ENCODE data around the gene RNF182.

The RNF182 gene

GRCh38 chr6:13907001-13907350 is 17.8 kb upstream of the RNF182 start:
- no peaks in the 10 kb centered on the region for H3K9me3 ChIP-seq (ENCODE audit: insufficient read depth, low read depth, low read length)
- no peaks in the 10 kb centered on the region for H3K27me3 ChIP-seq (ENCODE audit: insufficient read depth, low read length)
- no peak overlapping the region for H3K27ac ChIP-seq (ENCODE audit: low read length)
- H3K9ac ChIP-seq (ENCODE audit: low read depth, low read length): no peak overlapping the region
- no peaks in the 10 kb centered on the region for H3K36me3 ChIP-seq (ENCODE audit: insufficient read depth, low read depth, low read length)
- H3K4me3 ChIP-seq (ENCODE audit: low read length): no peak overlapping the region
- H3K4me1 ChIP-seq (ENCODE audit: insufficient read depth, low read length): no peaks in the 10 kb centered on the region

GRCh38 chr6:13907614-13908215 is 17.0 kb upstream of the RNF182 start:
- Histone ChIP-seq H3K27me3 (ENCODE audit: insufficient read depth, low read length) (no peaks in the 10 kb centered on the region), H3K4me1 (ENCODE audit: insufficient read depth, low read length) (no peaks in the 10 kb centered on the region), H3K36me3 (ENCODE audit: insufficient read depth, low read depth, low read length) (no peaks in the 10 kb centered on the region), H3K9ac (ENCODE audit: low read depth, low read length) (no peak overlapping the region), H3K4me3 (ENCODE audit: low read length) (no peak overlapping the region), H3K27ac (ENCODE audit: low read length) (no peak overlapping the region), H3K9me3 (ENCODE audit: insufficient read depth, low read depth, low read length) (no peaks in the 10 kb centered on the region)

GRCh38 chr6:13908955-13909381 is 15.8 kb upstream of the RNF182 start:
- H3K27me3 ChIP-seq (ENCODE audit: insufficient read depth, low read length): no peaks in the 10 kb centered on the region
- no peak overlapping the region for H3K9ac ChIP-seq (ENCODE audit: low read depth, low read length)
- H3K4me1 ChIP-seq (ENCODE audit: insufficient read depth, low read length): peaks cover 5% of the 10 kb centered on the region
- H3K4me3 ChIP-seq (ENCODE audit: low read length): no peak overlapping the region
- no peak overlapping the region for H3K27ac ChIP-seq (ENCODE audit: low read length)
- H3K36me3 ChIP-seq (ENCODE audit: insufficient read depth, low read depth, low read length): no peaks in the 10 kb centered on the region
- H3K9me3 ChIP-seq (ENCODE audit: insufficient read depth, low read depth, low read length): no peaks in the 10 kb centered on the region

- H3K36me3 ChIP-seq (ENCODE audit: insufficient read depth, low read depth, low read length): no peaks in the 10 kb centered on the region
- H3K4me3 ChIP-seq (ENCODE audit: low read length): no peak overlapping the region
- H3K27me3 ChIP-seq (ENCODE audit: insufficient read depth, low read length): no peaks in the 10 kb centered on the region; the same call in 1 of the 2 replicates
Observed at GRCh38 chr6:13910443-13910842, 14.3 kb upstream of the RNF182 start.

GRCh38 chr6:13911337-13911736 is 13.4 kb upstream of the RNF182 start:
- Histone ChIP-seq H3K4me1 (ENCODE audit: insufficient read depth, low read length) (peaks cover 11% of the 10 kb centered on the region), H3K27ac (ENCODE audit: low read length) (no peak overlapping the region), H3K9me3 (ENCODE audit: insufficient read depth, low read depth, low read length) (no peaks in the 10 kb centered on the region), H3K9ac (ENCODE audit: low read depth, low read length) (no peak overlapping the region), H3K27me3 (ENCODE audit: insufficient read depth, low read length) (no peaks in the 10 kb centered on the region; the same call in 1 of the 2 replicates), H3K36me3 (ENCODE audit: insufficient read depth, low read depth, low read length) (no peaks in the 10 kb centered on the region), H3K4me3 (ENCODE audit: low read length) (no peak overlapping the region)

More at GRCh38 chr6:13910443-13910842, 14.3 kb upstream of the RNF182 start:
- Histone ChIP-seq H3K9ac (ENCODE audit: low read depth, low read length) (no peak overlapping the region), H3K4me1 (ENCODE audit: insufficient read depth, low read length) (peaks cover 11% of the 10 kb centered on the region), H3K27ac (ENCODE audit: low read length) (no peak overlapping the region), H3K9me3 (ENCODE audit: insufficient read depth, low read depth, low read length) (no peaks in the 10 kb centered on the region)

GRCh38 chr6:13913226-13914001 is 11.3 kb upstream of the RNF182 start:
- no peaks in the 10 kb centered on the region for H3K9me3 ChIP-seq (ENCODE audit: insufficient read depth, low read depth, low read length)
- no peak overlapping the region for H3K27ac ChIP-seq (ENCODE audit: low read length)
- no peaks in the 10 kb centered on the region; the same call in 1 of the 2 replicates for H3K27me3 ChIP-seq (ENCODE audit: insufficient read depth, low read length)
- H3K4me3 ChIP-seq (ENCODE audit: low read length): no peak overlapping the region
- H3K4me1 ChIP-seq (ENCODE audit: insufficient read depth, low read length): peaks cover 11% of the 10 kb centered on the region
- H3K36me3 ChIP-seq (ENCODE audit: insufficient read depth, low read depth, low read length): no peaks in the 10 kb centered on the region
- H3K9ac ChIP-seq (ENCODE audit: low read depth, low read length): no peak overlapping the region

GRCh38 chr6:13914351-13914750 is 10.4 kb upstream of the RNF182 start:
- H3K27ac ChIP-seq (ENCODE audit: low read length): no peak overlapping the region
- H3K9me3 ChIP-seq (ENCODE audit: insufficient read depth, low read depth, low read length): no peaks in the 10 kb centered on the region
- H3K9ac ChIP-seq (ENCODE audit: low read depth, low read length): peak overlapping the region; percentile 28; the same call in 1 of the 2 replicates
- no peaks in the 10 kb centered on the region for H3K36me3 ChIP-seq (ENCODE audit: insufficient read depth, low read depth, low read length)
- peaks cover 11% of the 10 kb centered on the region for H3K4me1 ChIP-seq (ENCODE audit: insufficient read depth, low read length)
- H3K4me3 ChIP-seq (ENCODE audit: low read length): no peak overlapping the region; the same call in 1 of the 2 replicates
- H3K27me3 ChIP-seq (ENCODE audit: insufficient read depth, low read length): no peaks in the 10 kb centered on the region; the same call in 1 of the 2 replicates

- Histone ChIP-seq H3K4me3 (ENCODE audit: low read length) (no peak overlapping the region), H3K9me3 (ENCODE audit: insufficient read depth, low read depth, low read length) (no peaks in the 10 kb centered on the region), H3K27ac (ENCODE audit: low read length) (no peak overlapping the region), H3K9ac (ENCODE audit: low read depth, low read length) (no peak overlapping the region), H3K36me3 (ENCODE audit: insufficient read depth, low read depth, low read length) (no peaks in the 10 kb centered on the region), H3K27me3 (ENCODE audit: insufficient read depth, low read length) (no peaks in the 10 kb centered on the region; the same call in 1 of the 2 replicates), H3K4me1 (ENCODE audit: insufficient read depth, low read length) (peaks cover 11% of the 10 kb centered on the region)
Observed at GRCh38 chr6:13915561-13916229, 9.1 kb upstream of the RNF182 start.

GRCh38 chr6:13916230-13916944 is 8.4 kb upstream of the RNF182 start:
- Histone ChIP-seq H3K4me3 (ENCODE audit: low read length) (no peak overlapping the region), H3K36me3 (ENCODE audit: insufficient read depth, low read depth, low read length) (no peaks in the 10 kb centered on the region), H3K9me3 (ENCODE audit: insufficient read depth, low read depth, low read length) (no peaks in the 10 kb centered on the region), H3K27ac (ENCODE audit: low read length) (no peak overlapping the region), H3K4me1 (ENCODE audit: insufficient read depth, low read length) (peaks cover 11% of the 10 kb centered on the region), H3K9ac (ENCODE audit: low read depth, low read length) (no peak overlapping the region), H3K27me3 (ENCODE audit: insufficient read depth, low read length) (no peaks in the 10 kb centered on the region; the same call in 1 of the 2 replicates)

- Histone ChIP-seq H3K4me1 (ENCODE audit: insufficient read depth, low read length) (peaks cover 11% of the 10 kb centered on the region), H3K4me3 (ENCODE audit: low read length) (no peak overlapping the region), H3K9me3 (ENCODE audit: insufficient read depth, low read depth, low read length) (no peaks in the 10 kb centered on the region), H3K9ac (ENCODE audit: low read depth, low read length) (no peak overlapping the region), H3K36me3 (ENCODE audit: insufficient read depth, low read depth, low read length) (no peaks in the 10 kb centered on the region), H3K27me3 (ENCODE audit: insufficient read depth, low read length) (no peaks in the 10 kb centered on the region; the same call in 1 of the 2 replicates), H3K27ac (ENCODE audit: low read length) (no peak overlapping the region)
Observed at GRCh38 chr6:13917141-13917540, 7.6 kb upstream of the RNF182 start.

- H3K9me3 ChIP-seq (ENCODE audit: insufficient read depth, low read depth, low read length): no peaks in the 10 kb centered on the region
- H3K4me3 ChIP-seq (ENCODE audit: low read length): no peak overlapping the region
- no peak overlapping the region for H3K9ac ChIP-seq (ENCODE audit: low read depth, low read length)
- H3K27me3 ChIP-seq (ENCODE audit: insufficient read depth, low read length): peaks cover 14% of the 10 kb centered on the region
- no peaks in the 10 kb centered on the region for H3K36me3 ChIP-seq (ENCODE audit: insufficient read depth, low read depth, low read length)
- peaks cover 10% of the 10 kb centered on the region for H3K4me1 ChIP-seq (ENCODE audit: insufficient read depth, low read length)
- H3K27ac ChIP-seq (ENCODE audit: low read length): no peak overlapping the region
Observed at GRCh38 chr6:13918686-13919250, 6.0 kb upstream of the RNF182 start.
